ENCODE data around the gene MLF1. TPM values are rescaled to one million over a fixed set of nuclear protein-coding genes. Genes with fewer than 3 reads are reported as not detected.
"Not testable (repeated sequence)": the region's sequence is repeated elsewhere in the genome, so short reads cannot be mapped to it uniquely, and the experiment has no call there.

Gene MLF1
- total RNA-seq (10 to 100 TPM in 1 of 2 donors, 1 to 10 TPM in 1; 7.4 to 13.5 TPM), total RNA-seq (4.3 to 29.8 reads per million in 2 donors)

GRCh38 chr3:158570999-158571702, at the start of gene MLF1:
MLF1 (plus strand) TSS chr3:158571194; CDS start chr3:158571301, 107 bp downstream.
- H3K27me3 Mint-ChIP-seq, result peaks cover 38% of the 10 kb centered on the region
- DNase-seq (peak; percentile 59 to 75 (median 68)), ATAC-seq (peak; percentile 98)
- peak within 1 kb of the TSS; percentile 98 for H3K27ac Mint-ChIP-seq
- peaks cover 10% of the 10 kb centered on the region for H3K4me1 Mint-ChIP-seq
- H3K9me3 ChIP-seq (ENCODE audit: control insufficient read depth, low read length, poor library complexity, severe bottlenecking), result no peaks in the 10 kb centered on the region
- peak within 1 kb of the TSS; percentile 95 for H3K4me3 Mint-ChIP-seq
- no peaks in the 10 kb centered on the region for H3K36me3 Mint-ChIP-seq (ENCODE audit: low read depth)

- H3K4me1 Mint-ChIP-seq, result peaks cover 5% of the 10 kb centered on the region
- no peak overlapping the region for H3K4me3 Mint-ChIP-seq
- H3K27ac Mint-ChIP-seq, result no peak overlapping the region
- no peaks in the 10 kb centered on the region for H3K27me3 Mint-ChIP-seq
- ATAC-seq (no peak), DNase-seq (no peak)
- H3K9me3 ChIP-seq (ENCODE audit: control insufficient read depth, low read length, poor library complexity, severe bottlenecking), result no peaks in the 10 kb centered on the region
- peaks cover 2% of the 10 kb centered on the region for H3K36me3 Mint-ChIP-seq (ENCODE audit: low read depth)
Measured at GRCh38 chr3:158522221-158523136, 48.5 kb upstream of the MLF1 start.

- no peak for ATAC-seq
- no peaks in the 10 kb centered on the region for H3K4me1 Mint-ChIP-seq
- H3K27ac Mint-ChIP-seq, result no peak overlapping the region
- no peaks in the 10 kb centered on the region for H3K36me3 Mint-ChIP-seq (ENCODE audit: low read depth)
- H3K4me3 Mint-ChIP-seq, result no peak overlapping the region
- no peak for DNase-seq
- no peaks in the 10 kb centered on the region for H3K9me3 ChIP-seq (ENCODE audit: control insufficient read depth, low read length, poor library complexity, severe bottlenecking)
- H3K27me3 Mint-ChIP-seq, result no peaks in the 10 kb centered on the region
Measured at GRCh38 chr3:158528076-158528674, 42.8 kb upstream of the MLF1 start.

- no peaks in the 10 kb centered on the region for H3K36me3 Mint-ChIP-seq (ENCODE audit: low read depth)
- no peak overlapping the region for H3K27ac Mint-ChIP-seq
- no peak overlapping the region for H3K4me3 Mint-ChIP-seq
Measured at GRCh38 chr3:158531334-158531733, 39.7 kb upstream of the MLF1 start.

GRCh38 chr3:158532099-158532734, 38.8 kb upstream of the MLF1 start:
- Mint-ChIP-seq H3K4me1 (no peaks in the 10 kb centered on the region), H3K36me3 (ENCODE audit: low read depth) (no peaks in the 10 kb centered on the region), H3K4me3 (no peak overlapping the region), H3K27me3 (no peaks in the 10 kb centered on the region), H3K27ac (no peak overlapping the region)
- DNase-seq (no peak), ATAC-seq (no peak)
- H3K9me3 ChIP-seq (ENCODE audit: control insufficient read depth, low read length, poor library complexity, severe bottlenecking), result no peaks in the 10 kb centered on the region

More at GRCh38 chr3:158531334-158531733, 39.7 kb upstream of the MLF1 start:
- ATAC-seq, result no peak
- no peaks in the 10 kb centered on the region for H3K9me3 ChIP-seq (ENCODE audit: control insufficient read depth, low read length, poor library complexity, severe bottlenecking)
- Mint-ChIP-seq H3K27me3 (no peaks in the 10 kb centered on the region), H3K4me1 (no peaks in the 10 kb centered on the region)
- no peak for DNase-seq

GRCh38 chr3:158535918-158536317, 35.1 kb upstream of the MLF1 start:
- no peak for DNase-seq
- H3K9me3 ChIP-seq (ENCODE audit: control insufficient read depth, low read length, poor library complexity, severe bottlenecking), result no peaks in the 10 kb centered on the region
- Mint-ChIP-seq H3K27ac (no peak overlapping the region), H3K27me3 (no peaks in the 10 kb centered on the region), H3K4me1 (peaks cover 3% of the 10 kb centered on the region), H3K4me3 (no peak overlapping the region), H3K36me3 (ENCODE audit: low read depth) (no peaks in the 10 kb centered on the region)
- ATAC-seq, result no peak

- ATAC-seq, result peak; percentile 71
- no peak overlapping the region for H3K4me3 Mint-ChIP-seq
Measured at GRCh38 chr3:158539414-158540014, 31.5 kb upstream of the MLF1 start.

GRCh38 chr3:158540066-158540465, 30.9 kb upstream of the MLF1 start:
- DNase-seq, result no peak
- Mint-ChIP-seq H3K4me3 (no peak overlapping the region), H3K36me3 (ENCODE audit: low read depth) (no peaks in the 10 kb centered on the region), H3K27me3 (no peaks in the 10 kb centered on the region), H3K27ac (no peak overlapping the region), H3K4me1 (peaks cover 3% of the 10 kb centered on the region)
- H3K9me3 ChIP-seq (ENCODE audit: control insufficient read depth, low read length, poor library complexity, severe bottlenecking), result no peaks in the 10 kb centered on the region
- no peak for ATAC-seq

More at GRCh38 chr3:158539414-158540014, 31.5 kb upstream of the MLF1 start:
- H3K27me3 Mint-ChIP-seq, result no peaks in the 10 kb centered on the region
- H3K9me3 ChIP-seq (ENCODE audit: control insufficient read depth, low read length, poor library complexity, severe bottlenecking), result no peaks in the 10 kb centered on the region
- H3K36me3 Mint-ChIP-seq (ENCODE audit: low read depth), result no peaks in the 10 kb centered on the region
- peak in 1 of 3 donors; percentile 20 for DNase-seq
- no peak overlapping the region for H3K27ac Mint-ChIP-seq
- H3K4me1 Mint-ChIP-seq, result peaks cover 3% of the 10 kb centered on the region

GRCh38 chr3:158548691-158549090, 22.3 kb upstream of the MLF1 start:
- Mint-ChIP-seq H3K4me3 (no peak overlapping the region), H3K36me3 (ENCODE audit: low read depth) (peaks cover 3% of the 10 kb centered on the region), H3K27ac (no peak overlapping the region), H3K4me1 (no peaks in the 10 kb centered on the region), H3K27me3 (no peaks in the 10 kb centered on the region)
- no peak for DNase-seq
- no peak for ATAC-seq
- H3K9me3 ChIP-seq (ENCODE audit: control insufficient read depth, low read length, poor library complexity, severe bottlenecking), result no peaks in the 10 kb centered on the region

- H3K4me1 Mint-ChIP-seq; H3K27ac Mint-ChIP-seq; DNase-seq; ATAC-seq; H3K4me3 Mint-ChIP-seq; H3K36me3 Mint-ChIP-seq (ENCODE audit: low read depth); H3K9me3 ChIP-seq (ENCODE audit: control insufficient read depth, low read length, poor library complexity, severe bottlenecking); H3K27me3 Mint-ChIP-seq: not testable (repeated sequence)
Measured at GRCh38 chr3:158549938-158550337, 21.1 kb upstream of the MLF1 start.

GRCh38 chr3:158552124-158552523, 18.9 kb upstream of the MLF1 start:
- H3K27me3 Mint-ChIP-seq, result no peaks in the 10 kb centered on the region
- no peak overlapping the region for H3K27ac Mint-ChIP-seq
- no peaks in the 10 kb centered on the region for H3K9me3 ChIP-seq (ENCODE audit: control insufficient read depth, low read length, poor library complexity, severe bottlenecking)
- DNase-seq, result no peak
- no peak for ATAC-seq
- H3K36me3 Mint-ChIP-seq (ENCODE audit: low read depth), result peaks cover 4% of the 10 kb centered on the region
- H3K4me1 Mint-ChIP-seq, result no peaks in the 10 kb centered on the region
- no peak overlapping the region for H3K4me3 Mint-ChIP-seq

GRCh38 chr3:158559504-158559903, 11.5 kb upstream of the MLF1 start:
- Mint-ChIP-seq H3K27ac (no peak overlapping the region), H3K4me1 (no peaks in the 10 kb centered on the region), H3K36me3 (ENCODE audit: low read depth) (peaks cover 2% of the 10 kb centered on the region), H3K4me3 (no peak overlapping the region), H3K27me3 (no peaks in the 10 kb centered on the region)
- H3K9me3 ChIP-seq (ENCODE audit: control insufficient read depth, low read length, poor library complexity, severe bottlenecking), result no peaks in the 10 kb centered on the region
- DNase-seq (no peak), ATAC-seq (no peak)

Data from T-helper 17 cell (primary cell).